GM18951 (cell line): ENCODE measurements around the gene FAF1.

ENCODE experiments used
- POLR2A ChIP-seq: IDR thresholded peaks from 4 replicates; pipeline ENCODE4 v1.6.1; 2011; ENCODE audit warnings: mild to moderate bottlenecking; ENCODE audit not compliant: insufficient read length, insufficient read depth; ENCODE audit errors: extremely low read depth
- in situ Hi-C: fragments of 300-500 bp; cut with MboI; formaldehyde crosslinking; loops from one replicate; pipeline ENCODE4 v1.12.0; 2022; ENCODE audit warnings: low sequenced_read_pairs, mixed read lengths, inconsistent platforms; ENCODE audit not compliant: unreplicated experiment

FAF1 gene

GRCh38 chr1:50421768-50422674, 538.0 kb downstream of the FAF1 start:
- in situ Hi-C loops: no loop called here
- TF ChIP-seq POLR2A: no peak

- TF ChIP-seq POLR2A: no peak
- in situ Hi-C loops: no loop called here
Observed at GRCh38 chr1:50421366-50421748, 538.7 kb downstream of the FAF1 start.

DNA sequence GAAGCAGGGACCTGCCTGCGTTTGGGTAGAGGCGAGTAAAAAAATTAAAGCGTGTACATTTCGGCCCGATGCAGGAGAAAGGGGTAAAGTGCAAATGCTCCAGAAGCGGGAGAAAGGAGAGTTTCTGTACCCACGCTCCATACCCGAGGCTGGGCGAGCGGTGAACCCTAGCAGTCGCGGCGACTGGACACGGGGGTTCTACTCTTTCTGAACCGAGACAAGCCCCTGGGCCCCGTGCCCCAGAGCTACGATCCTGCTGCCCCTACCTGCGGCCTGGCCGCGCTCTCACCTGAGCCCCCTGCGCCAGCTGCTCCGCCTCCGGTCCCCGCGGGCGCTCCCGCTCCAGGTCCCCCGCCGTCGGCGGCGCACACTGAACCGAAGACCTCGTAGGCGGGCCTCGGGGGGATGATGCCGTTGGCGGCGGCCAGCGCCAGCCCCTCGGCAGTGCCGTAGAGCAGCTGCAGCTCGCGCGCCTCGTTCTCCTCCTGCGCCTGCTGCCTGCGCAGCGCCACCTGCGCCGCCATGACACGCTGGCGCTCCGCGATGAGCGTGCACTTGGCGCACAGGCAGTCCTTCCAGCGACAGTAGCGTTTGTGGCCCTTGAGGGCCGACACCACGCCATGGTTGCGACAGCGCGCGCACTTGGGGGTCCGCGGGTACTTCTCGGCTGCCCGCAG, 539.2 kb downstream of the FAF1 start:
- TF ChIP-seq POLR2A: no peak
- in situ Hi-C loops: no loop called here

GRCh38 chr1:50419907-50420677, 540.0 kb downstream of the FAF1 start:
- in situ Hi-C loops: no loop called here

GRCh38 chr1:50419192-50419906, 540.7 kb downstream of the FAF1 start:
- in situ Hi-C loops: no loop called here
- TF ChIP-seq POLR2A: no peak

More at GRCh38 chr1:50419907-50420677, 540.0 kb downstream of the FAF1 start:
- TF ChIP-seq POLR2A: no peak

DNA sequence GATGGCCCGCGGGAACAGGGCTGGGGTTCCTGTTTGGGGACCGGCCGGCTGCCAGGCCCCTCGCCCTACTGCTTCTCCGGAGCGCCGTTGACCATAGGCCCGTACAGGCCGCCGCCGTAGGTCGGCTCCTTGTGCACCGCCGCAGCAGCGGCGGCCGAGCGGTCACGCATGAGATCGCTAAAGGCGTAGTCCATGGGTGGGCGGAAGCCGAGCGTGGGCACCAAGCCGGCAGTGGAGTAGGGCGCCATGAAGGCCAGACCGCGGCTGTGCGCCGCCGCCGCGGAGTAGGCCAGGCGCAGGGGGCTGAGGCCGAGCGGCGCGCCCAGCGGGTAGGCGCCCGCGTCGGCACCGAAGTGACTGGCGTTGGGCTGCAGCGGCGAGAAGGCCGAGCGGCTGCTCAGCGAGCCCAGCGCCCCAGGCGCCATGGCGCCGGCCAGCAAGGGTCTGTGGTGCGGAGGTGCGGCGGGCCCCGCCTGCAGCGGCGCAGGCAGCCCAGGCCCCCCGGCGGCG, 541.4 kb downstream of the FAF1 start:
- in situ Hi-C loops: no loop called here
- no peak for TF ChIP-seq POLR2A

DNA sequence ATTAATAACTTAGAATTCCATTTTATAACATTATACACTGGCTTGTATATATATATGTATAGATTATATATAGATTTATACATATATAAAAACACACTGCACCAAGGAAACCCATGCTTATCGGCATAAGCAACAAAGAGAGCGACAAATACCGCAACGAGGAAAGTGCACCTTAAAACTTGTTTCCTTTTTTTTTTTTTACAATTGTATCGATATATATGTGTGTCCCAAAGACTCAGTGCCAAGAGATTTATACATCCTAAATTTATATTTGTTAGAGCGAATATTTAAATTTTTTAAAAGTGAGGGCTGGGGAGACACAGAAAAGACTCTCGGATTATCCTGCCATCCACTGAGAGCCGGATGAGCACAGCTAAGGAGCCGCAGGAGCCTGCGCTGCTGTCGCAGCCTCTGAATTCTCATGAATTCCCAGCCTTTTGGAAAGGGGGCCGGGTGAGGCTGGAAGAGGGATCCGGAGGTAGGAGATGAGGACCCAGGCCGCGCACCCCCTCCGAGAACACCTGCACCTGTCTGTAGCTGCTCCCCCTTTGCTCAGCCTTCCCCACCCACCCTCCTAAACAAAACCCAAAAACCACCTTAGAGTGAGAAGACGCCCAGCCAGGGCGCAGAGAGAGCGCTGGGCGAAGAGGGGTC, 542.0 kb downstream of the FAF1 start:
- no peak for TF ChIP-seq POLR2A
- in situ Hi-C loops: no loop called here

DNA sequence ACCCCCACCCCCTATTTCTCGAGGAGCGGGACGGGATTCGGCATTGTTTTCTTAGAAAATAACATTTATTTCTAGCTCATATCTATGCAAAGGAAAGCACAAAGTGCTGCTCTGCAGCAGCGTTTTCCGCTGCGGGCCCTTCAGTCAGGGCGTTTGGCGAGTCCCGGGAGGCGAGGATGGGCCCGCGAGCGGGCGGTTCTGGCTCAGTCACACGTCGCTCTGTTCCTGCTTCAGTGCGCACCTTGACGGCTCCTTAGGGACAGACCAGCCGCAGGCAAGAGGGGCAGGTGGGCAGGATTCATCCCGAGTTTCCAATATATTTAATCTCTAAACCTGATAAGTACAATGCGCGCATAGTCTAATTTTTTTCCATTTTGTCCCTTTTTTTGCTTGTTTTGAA, 542.6 kb downstream of the FAF1 start:
- in situ Hi-C loops: no loop called here

DNA sequence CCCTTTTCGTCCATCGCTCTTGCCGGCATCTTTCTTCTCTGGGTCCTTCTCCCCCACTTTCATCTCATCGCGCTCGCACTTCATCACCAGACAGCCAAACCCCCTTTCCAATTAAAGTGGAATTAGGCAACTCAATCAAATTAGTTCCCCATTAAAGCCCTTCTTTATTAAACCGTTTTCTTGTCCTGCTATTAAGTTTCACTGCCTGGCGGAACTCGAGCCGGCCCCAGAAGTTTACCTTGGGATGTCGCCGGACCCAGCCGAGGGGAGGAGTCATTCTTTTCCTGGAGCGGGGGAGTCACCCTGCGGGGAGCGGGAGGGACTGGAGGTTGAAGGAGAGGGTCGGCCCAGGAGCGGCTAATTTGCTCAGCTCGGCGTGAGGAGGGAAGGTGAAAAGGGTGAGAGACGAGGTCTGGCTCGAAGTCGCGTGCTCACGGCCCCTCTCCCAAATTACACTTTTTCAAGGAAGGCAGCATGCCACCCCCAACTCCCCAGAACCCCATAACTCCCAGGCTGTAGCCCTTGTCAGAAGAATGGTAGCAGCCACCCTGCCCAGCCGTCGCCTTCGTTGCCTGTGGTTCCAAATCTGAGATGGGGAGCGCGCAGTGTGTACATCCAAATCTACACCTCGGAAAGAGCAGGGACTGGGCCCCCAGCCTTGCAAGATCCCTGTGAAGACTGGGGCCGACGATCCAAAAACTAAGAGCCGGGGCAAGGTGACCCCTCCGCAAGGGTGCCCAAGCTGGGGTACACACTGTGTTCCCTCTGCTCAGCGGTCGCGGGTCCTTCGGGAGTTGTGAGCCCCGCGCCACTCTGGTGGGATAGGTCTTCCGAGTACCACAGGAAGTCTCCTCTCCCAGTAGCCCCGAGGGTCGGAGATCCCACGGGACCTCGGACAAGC, 543.3 kb downstream of the FAF1 start:
- no peak for TF ChIP-seq POLR2A
- in situ Hi-C loops: no loop called here

More for the DNA sequence above, 542.6 kb downstream of the FAF1 start:
- TF ChIP-seq POLR2A: no peak

DNA sequence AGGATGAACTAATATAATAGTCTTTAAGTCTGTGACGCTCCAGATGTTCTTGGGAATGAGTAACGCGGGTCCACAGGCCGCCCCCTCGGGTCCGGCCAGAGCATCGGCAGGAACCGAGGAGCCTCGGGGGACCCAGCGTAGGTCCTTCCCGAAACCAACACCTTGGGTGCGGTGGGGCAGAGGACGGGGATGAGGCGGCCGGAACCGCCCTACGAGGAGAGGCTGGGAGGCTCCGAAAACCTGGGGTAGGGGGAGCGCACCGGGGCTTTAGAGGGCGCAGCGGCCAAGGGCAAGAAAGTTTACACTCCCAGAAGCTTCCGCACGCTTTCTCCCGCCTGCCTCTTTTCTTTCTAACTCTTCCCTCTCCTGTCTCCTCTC, 543.9 kb downstream of the FAF1 start:
- no peak for TF ChIP-seq POLR2A
- in situ Hi-C loops: no loop called here
